GM04504 (cell line): Measurements from ENCODE around the gene CISD1.

ENCODE experiments used
- DNase-seq: peaks from one replicate; pipeline ENCODE4 v3.0.0-alpha.2; 2012; ENCODE audit warnings: low read depth

CISD1 gene

GRCh38 chr10:58311026-58311425 is 42.1 kb downstream of the CISD1 start:
- DNase-seq = no peak

- DNase-seq = no peak
These were observed 47.9 kb downstream of the CISD1 start for GRCh38 chr10:58316874-58317273.

GRCh38 chr10:58318346-58318745 is 49.4 kb downstream of the CISD1 start:
- DNase-seq = no peak

- no peak for DNase-seq
These were observed 50.6 kb downstream of the CISD1 start for GRCh38 chr10:58319599-58319998.

DNA sequence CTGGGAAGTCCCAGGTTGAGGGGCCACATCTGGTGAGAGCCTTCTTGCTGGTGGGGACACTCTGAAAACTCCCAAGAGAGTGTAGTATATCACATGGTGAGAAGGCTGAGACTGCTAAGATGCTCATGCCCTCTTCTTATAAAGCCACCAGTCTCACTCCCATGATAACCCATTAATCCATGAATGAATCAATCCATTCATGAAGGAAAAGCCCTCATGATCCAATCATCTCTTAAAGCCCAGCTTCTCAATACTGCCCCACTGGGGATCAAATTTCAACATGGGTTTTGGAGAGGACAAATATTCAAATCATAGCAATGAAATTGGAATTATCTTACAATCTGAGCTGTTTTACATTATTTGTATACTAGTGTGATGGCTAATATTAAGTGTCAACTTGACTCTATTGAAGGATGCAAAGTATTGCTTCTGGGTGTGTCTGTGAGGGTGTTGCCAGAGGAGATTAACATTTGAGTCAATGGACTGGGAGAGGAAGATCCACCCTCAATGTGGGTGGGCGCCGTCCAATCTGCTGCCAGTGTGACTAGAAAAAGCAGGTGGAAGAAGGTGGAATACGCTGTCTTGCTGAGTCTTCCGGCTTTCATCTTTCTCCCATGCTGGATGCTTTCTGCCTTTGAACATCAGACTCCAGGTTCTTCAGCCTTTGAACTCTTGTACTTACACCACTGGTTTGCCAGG is 51.5 kb downstream of the CISD1 start:
- no peak for DNase-seq

DNA sequence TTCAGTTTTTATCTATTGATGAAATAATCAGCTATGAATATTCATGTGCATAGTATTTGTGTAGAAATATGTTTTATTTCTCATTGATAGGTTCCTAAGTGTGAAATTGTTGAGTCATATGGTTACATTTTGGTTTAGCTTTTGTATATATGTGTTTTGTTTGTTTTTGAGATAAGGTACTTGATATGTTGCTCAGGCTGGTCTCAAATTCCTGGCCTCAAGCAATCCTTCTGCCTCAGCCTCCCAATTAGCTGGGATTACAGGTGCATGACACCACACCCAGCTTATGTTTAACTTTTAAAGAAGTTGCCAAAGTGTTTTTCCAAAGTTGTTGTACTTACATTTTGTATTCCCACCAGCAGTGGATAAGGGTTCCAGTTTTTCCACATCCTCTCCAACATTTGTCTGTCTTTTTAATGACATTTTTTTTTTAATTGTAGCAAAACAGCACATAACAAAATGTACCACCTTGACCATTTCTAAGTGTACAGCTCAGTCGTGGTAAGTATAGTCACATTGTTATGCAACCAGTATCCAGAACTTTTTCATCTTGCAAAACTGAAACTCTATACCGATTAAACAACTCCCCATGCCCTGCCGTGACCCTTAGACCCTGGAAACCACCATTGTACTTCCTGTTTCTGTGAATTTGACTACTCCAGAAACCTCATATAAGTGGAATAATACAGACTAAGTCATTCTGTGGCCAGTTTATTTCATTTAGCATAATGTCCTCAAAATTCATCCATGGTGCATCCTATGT is 53.3 kb downstream of the CISD1 start:
- no peak for DNase-seq

GRCh38 chr10:58322835-58323209 is 53.9 kb downstream of the CISD1 start:
- DNase-seq = no peak

DNA sequence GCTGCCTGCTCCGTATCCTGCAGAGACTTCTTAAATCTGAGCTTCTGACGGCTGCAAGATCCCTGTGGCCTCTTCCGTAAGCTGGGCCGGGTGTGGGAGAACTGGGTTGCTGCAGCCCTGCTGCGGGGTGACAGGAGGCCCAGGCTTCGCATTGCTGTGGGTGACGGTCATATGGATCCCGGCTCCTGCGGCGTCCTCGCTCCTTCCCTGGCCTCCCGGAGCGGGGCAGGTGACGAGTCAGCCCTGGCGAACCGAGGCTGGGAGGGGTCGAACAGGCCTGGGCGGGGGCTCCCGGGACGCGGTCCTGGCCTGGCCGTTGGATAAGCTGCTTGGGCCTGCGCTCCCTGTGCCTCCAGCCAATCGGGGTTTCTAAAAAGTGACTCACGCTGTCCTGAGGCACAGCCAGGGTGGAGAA is 58.0 kb downstream of the CISD1 start:
- DNase-seq = no peak

DNA sequence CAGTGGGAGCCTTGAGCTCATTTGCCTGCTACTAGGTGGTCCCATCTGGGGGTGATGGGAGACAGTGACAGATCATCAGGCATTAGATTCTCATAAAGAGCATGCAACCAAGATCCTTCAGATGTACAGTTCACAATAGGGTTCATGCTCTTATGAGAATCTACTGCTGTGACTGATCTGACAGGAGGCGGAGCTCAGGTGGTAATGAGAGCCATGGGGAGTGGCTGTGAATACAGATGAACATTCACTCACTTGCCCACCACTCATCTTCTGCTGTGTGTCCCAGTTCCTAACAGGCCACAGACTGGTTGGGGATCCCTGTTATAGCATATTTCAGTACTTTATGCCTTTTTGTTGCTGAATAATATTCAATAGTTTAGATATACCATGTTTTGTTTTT is 59.3 kb downstream of the CISD1 start:
- DNase-seq = no peak

GRCh38 chr10:58330431-58330830 is 61.5 kb downstream of the CISD1 start:
- no peak for DNase-seq

- DNase-seq = no peak
These were observed 62.7 kb downstream of the CISD1 start for GRCh38 chr10:58331646-58332045.

GRCh38 chr10:58334817-58335305 is 65.9 kb downstream of the CISD1 start, which contains the start of gene UBE2D1:
TSS of gene UBE2D1 (plus strand) at chr10:58335006. CDS start at chr10:58335202, 196 bp downstream.
- DNase-seq = no peak

DNA sequence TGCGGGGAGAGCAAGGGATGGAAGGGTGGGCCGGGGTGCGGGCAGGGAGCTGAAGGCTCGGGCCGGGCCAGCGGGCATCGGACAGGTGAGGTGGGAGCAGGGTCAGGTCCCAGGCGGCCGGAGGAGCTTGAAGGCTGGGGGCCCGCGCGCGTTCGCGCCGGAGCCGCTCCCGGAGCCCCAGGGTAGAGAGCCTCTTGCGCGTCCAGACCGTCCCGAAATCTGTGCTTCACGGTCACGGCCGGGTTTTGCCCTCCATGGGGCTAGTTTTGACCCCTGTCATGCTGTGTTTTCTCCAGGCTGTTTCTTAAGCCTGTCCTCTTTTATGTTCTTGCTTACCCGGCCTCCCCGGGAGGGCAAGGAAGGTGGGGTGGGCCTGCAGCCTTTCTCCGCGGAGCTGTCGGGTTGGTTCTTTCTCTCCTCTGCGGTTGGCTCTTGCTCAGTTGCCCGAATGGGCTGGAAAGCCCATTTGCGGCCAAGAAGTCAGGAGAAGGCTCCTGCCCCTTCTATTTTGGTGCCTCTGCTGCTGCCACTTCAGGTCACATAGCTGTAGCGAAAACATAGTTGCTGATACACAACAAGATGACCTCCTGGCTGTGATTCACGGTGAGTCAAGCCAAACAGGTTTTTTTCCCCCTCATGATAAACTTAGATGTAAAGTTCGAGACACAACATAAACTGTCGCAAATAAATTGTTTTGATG is 66.5 kb downstream of the CISD1 start:
- DNase-seq = no peak

DNA sequence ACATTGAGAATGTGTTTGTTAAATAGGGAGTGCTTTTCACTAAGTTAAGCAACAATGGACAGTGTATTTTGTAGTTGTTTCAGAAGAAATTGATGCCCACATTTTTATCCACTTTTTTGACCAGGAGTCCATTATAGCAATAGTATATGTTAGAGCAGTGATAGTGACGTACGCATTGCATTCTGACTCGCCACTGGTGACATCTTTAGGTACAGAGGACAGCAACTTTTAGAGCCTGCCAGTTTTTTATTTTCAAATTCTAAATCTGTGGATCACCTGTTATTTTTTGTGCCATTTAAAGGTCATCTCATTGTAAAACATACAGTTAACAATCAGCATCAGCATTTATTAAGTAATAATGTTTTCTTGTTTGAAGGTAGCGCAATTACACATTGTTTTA is 67.3 kb downstream of the CISD1 start:
- no peak for DNase-seq
